Measurements from ENCODE around the gene GNAQ. TPM values are rescaled to one million over a fixed set of nuclear protein-coding genes. Genes with fewer than 3 reads are reported as not detected.

Gene GNAQ
- total RNA-seq, 1 donor = 53.1 TPM

- no peak for TF ChIP-seq CTCF (IDR thresholded peaks at IDR 0.05; ENCODE audit: insufficient read depth, low read depth, low read length)
- no peak for DNase-seq (ENCODE audit: low read depth)
Observed at GRCh38 chr9:77789891-77790290, 241.7 kb downstream of the GNAQ start.

GRCh38 chr9:77785341-77785740, 246.3 kb downstream of the GNAQ start:
- no peak for TF ChIP-seq CTCF (IDR thresholded peaks at IDR 0.05; ENCODE audit: insufficient read depth, low read depth, low read length)
- H3K4me3 ChIP-seq (ENCODE audit: low read depth, low read length) = no peak overlapping the region
- DNase-seq (ENCODE audit: low read depth) = no peak

More at GRCh38 chr9:77789891-77790290, 241.7 kb downstream of the GNAQ start:
- no peak overlapping the region for H3K4me3 ChIP-seq (ENCODE audit: low read depth, low read length)

- H3K4me3 ChIP-seq (ENCODE audit: low read depth, low read length) = no peak overlapping the region
- no peak for DNase-seq (ENCODE audit: low read depth)
- TF ChIP-seq CTCF (IDR thresholded peaks at IDR 0.05; ENCODE audit: insufficient read depth, low read depth, low read length) = no peak
Observed at GRCh38 chr9:77783518-77783917, 248.1 kb downstream of the GNAQ start.

GRCh38 chr9:77779010-77779409, 252.6 kb downstream of the GNAQ start:
- no peak for DNase-seq (ENCODE audit: low read depth)
- H3K4me3 ChIP-seq (ENCODE audit: low read depth, low read length) = no peak overlapping the region
- no peak for TF ChIP-seq CTCF (IDR thresholded peaks at IDR 0.05; ENCODE audit: insufficient read depth, low read depth, low read length)

GRCh38 chr9:77773381-77773780, 258.2 kb downstream of the GNAQ start:
- no peak overlapping the region for H3K4me3 ChIP-seq (ENCODE audit: low read depth, low read length)
- TF ChIP-seq CTCF (IDR thresholded peaks at IDR 0.05; ENCODE audit: insufficient read depth, low read depth, low read length) = no peak
- no peak for DNase-seq (ENCODE audit: low read depth)

- no peak for TF ChIP-seq CTCF (IDR thresholded peaks at IDR 0.05; ENCODE audit: insufficient read depth, low read depth, low read length)
- DNase-seq (ENCODE audit: low read depth) = peak; percentile 78
- H3K4me3 ChIP-seq (ENCODE audit: low read depth, low read length) = no peak overlapping the region
Observed at GRCh38 chr9:77772646-77773045, 259.0 kb downstream of the GNAQ start.

- DNase-seq (ENCODE audit: low read depth) = no peak
- H3K4me3 ChIP-seq (ENCODE audit: low read depth, low read length) = no peak overlapping the region
- no peak for TF ChIP-seq CTCF (IDR thresholded peaks at IDR 0.05; ENCODE audit: insufficient read depth, low read depth, low read length)
Observed at GRCh38 chr9:77771171-77771570, 260.4 kb downstream of the GNAQ start.

Data from fibroblast of villous mesenchyme (primary cell).